ENCODE data around the gene ARL8A.

DNA sequence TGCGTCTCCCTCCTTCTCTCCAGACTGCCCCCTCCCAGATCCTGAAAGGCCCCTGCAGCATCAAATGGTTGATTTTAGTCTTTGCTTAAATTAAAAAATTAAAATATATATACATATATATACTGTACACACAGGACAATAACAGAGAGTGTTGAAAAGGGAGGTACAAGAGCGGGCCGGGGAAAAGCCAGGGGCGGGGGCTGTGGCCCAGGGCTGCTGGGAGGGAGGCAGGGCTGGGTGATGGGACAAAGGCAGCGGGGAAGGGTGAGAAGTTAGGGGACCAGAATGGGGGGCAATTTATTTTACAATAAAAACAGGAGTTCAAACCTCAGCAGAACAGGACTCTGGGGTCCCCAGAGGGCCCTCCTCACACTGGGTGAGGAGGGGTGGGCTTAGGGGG lies 10.5 kb downstream of the ARL8A start:
- TF ChIP-seq CTCF (IDR thresholded peaks at IDR 0.05 in 2 of 3, conservative IDR thresholded peaks at IDR 0.05 in 1 of 3; ENCODE audit: borderline replicate concordance in 1 of 3, insufficient read depth in 1 of 3, low read depth in 2 of 3, low read length in 2 of 3) (no peak), ZNF274 (IDR thresholded peaks at IDR 0.05; ENCODE audit: low read depth, low read length) (no peak), POLR2A (IDR thresholded peaks at IDR 0.05; ENCODE audit: borderline replicate concordance, extremely low read depth, insufficient read depth, insufficient read length) (no peak), EZH2 (IDR thresholded peaks at IDR 0.05) (no peak)
